GM18909 (cell line): ENCODE data around the gene CLMN.
"Not testable (repeated sequence)": the region's sequence is repeated elsewhere in the genome, so short reads cannot be mapped to it uniquely, and the experiment has no call there.

Experiments used
- ATAC-seq: cut with Tn5 transposase; IDR thresholded peaks from one replicate; pipeline ENCODE4 v1.9.1; 2021; ENCODE audit warnings: mild to moderate bottlenecking; ENCODE audit not compliant: unreplicated experiment, poor library complexity

CLMN gene

GRCh38 chr14:95183082-95183481, 136.6 kb downstream of the CLMN start:
- ATAC-seq, result no peak

DNA sequence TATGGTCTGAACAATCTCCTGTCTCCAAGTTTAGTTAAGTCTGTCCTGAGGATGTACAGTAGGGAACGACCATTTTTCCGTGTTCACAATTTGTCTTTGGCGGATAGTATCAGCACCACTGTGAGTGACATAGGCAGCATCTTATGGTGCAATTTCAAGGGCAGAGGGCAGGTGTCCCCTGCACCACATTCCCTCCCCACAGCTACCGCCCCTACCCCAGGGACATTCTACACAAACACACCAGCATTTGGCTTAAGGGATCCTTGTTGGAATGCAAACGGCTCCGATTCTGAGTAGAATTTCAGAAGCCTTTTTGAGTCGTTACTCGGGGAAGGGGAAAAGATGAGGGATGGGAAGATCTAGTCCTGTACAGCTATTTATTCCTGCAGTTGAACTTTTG, 137.3 kb downstream of the CLMN start:
- ATAC-seq, result no peak

DNA sequence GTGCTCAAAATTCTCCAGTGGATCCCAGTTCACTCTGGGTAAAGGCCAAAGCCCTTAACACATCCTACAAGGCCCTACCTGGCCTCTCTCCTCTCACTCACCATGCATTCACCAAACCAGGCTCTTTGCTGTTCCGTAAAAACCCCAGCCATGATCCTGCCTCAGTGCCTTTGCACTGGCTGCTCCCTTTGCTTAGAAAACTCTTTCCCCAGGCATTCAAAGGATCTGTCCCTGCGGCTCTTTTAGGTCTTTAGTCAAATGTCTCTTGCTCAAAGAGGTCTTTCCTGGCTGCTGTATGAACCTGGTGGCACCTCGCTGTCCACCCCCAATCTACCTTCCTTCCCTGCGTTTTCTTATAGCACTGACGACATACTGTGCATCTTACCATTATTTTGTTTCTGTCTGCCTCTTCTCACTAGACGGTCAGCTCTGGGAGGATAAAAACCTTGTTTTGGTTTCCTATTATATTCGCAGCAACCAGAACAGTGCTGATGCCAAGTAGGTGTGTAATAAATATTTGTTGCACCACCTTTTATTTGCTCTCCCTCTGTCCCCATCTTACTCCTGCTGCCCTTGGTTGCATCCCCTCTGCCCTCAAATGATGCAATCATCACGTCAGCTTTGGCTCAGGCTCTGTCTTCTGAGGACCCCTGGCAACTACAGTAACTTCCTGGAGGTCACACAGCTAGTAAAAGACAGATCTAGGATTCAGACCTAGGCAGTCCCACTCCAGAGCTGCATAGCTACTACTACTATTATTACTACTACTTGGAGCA, 138.6 kb downstream of the CLMN start:
- no peak for ATAC-seq

GRCh38 chr14:95175670-95176069, 144.0 kb downstream of the CLMN start:
- not testable (repeated sequence) for ATAC-seq

DNA sequence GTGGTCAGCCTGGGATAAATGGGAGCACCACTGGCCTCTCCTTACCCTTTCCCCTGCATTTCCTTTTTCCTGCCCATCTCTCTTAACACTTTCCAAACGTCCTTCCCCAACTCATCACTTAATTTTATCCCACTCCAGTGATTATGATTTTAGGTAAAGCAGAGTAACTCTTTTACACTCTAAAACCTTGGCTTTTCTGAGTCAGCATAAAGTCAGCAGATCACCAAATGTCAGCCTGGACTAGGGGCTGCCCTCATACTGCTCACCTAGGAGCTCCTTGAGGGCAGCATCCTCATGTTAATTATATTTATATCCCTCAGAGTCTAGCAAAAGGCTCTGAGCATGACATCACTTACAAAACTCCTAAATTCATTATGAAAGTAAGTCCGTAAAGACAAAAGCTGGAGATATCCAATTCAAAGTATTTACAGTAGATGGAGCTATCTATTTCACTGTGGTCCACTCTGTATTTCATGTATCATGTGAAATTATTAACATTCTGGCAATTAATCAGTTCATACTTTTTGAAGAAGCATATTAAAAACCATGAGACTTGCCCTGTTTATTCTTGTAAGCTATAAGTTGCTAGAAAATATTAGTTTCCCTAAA, 145.4 kb downstream of the CLMN start:
- ATAC-seq, result no peak

DNA sequence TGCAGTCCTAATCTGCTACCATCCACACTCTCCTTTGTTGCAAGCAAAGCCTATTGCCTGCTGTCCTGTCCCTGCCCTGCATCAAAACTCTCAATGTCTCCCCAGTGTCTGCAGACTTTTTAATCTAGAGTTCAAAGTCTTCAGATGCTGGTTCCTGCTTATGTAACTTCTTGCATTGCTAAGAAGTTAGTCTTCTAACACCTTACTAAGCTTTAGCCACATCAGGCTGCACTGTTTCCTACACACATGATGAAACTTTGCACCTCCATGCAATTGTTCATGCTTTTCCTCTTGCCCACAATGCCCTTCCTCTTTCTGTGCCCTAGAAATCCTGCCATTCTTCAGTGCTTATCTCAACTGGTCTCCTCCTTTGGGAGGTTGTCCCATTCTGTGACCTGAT, 146.2 kb downstream of the CLMN start:
- no peak for ATAC-seq

GRCh38 chr14:95167177-95167576, 152.5 kb downstream of the CLMN start:
- no peak for ATAC-seq

DNA sequence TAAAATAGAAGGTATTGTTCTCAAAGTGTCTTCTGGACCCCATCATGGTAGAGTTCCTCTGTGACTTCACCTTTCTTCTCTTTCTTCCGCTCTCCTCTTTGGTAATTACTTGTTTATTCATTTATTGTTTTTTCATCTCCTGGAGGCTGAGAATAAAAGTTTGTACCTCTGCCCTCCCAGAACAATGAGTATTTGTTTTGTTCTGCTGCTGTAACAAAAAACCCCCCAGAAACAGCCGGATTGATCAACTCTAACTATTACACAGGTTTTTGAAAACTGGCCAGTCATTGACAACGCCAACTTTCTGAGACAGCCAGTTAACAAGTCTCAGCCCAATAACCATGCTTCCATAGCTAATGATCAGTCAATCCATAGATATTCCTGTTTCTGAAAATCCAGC, 154.2 kb downstream of the CLMN start:
- no peak for ATAC-seq

- no peak for ATAC-seq
Measured at GRCh38 chr14:95164506-95164905, 155.2 kb downstream of the CLMN start.

- no peak for ATAC-seq
Measured at GRCh38 chr14:95163666-95164065, 156.0 kb downstream of the CLMN start.

DNA sequence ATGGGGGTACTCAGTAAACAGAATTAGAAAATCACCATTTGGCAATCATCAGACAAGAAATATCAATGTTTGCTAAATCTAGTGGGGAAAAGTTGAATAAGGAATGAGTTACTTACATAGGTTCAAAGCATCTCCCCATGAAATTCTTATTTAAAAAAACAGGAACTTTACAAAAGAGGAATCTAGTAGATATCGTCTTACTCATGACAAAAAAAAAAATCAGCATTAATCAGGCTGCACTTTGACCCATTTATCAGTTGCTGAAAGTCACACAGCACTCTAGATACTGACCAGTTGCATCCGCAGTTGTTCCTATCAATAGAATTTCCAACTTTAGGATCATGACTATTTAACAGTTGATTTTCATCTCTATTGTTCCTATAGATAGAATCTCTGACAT, 156.6 kb downstream of the CLMN start:
- ATAC-seq, result no peak

DNA sequence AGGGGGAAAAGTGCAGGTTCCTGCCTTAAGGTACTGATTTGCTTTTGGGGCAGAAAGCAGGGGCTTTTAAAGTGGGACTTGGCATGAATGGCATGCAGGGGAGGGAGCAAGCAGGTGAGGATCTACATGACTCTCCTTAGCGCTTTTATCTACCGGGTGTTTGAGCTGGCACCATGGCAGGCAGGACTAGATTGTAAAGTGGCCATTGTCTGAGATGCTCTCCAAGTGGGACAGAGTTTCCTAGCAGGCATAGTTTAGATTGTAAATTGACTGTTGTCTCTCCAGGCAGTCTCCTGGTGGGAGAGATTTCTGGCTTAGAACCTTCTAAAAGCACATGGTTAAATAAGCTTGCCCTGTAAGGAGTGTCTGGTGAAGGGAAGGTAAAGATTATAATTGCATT, 157.1 kb downstream of the CLMN start:
- no peak for ATAC-seq

GRCh38 chr14:95157327-95158189, 162.2 kb downstream of the CLMN start, which contains the start of gene DICER1:
TSS of gene DICER1 (minus strand) at chr14:95157529. CDS start at chr14:95133458, 24,071 bp downstream.
- ATAC-seq, result peak; percentile 81

DNA sequence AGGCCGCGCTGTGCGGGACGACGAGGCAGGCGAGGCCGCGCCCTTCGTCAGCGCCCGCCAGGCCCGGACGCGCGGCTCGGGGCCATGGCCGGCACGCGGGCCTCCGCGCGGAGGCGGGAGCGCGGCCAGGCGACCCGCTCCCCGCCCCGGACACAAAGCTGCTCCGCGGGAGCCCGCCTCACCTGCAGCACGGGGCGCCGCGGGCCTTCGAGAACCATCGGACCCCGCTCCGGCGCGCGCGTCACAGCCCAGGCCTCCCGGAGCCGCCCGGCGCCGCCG, 162.7 kb downstream of the CLMN start:
- ATAC-seq, result peak; percentile 34

GRCh38 chr14:95156161-95157047, 163.3 kb downstream of the CLMN start:
- ATAC-seq, result peak; percentile 30

DNA sequence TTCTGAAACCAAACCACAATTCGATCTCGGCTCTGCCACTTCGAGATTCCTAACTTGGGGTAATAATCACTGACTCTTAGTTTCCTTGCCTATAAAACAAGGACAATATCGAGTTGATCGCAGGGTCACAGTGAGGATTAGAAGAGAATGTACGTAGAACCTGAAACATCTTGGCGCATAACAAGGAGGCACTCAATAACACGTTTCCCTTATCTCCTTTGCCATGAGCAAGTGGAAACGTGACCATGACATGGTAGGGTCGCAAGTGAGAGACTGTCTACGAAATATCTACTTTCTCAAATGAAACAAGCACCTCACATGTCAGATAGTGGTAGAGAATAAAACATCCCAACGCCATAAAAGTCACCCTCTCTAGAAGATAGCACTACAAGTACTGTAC, 164.7 kb downstream of the CLMN start:
- ATAC-seq, result no peak

DNA sequence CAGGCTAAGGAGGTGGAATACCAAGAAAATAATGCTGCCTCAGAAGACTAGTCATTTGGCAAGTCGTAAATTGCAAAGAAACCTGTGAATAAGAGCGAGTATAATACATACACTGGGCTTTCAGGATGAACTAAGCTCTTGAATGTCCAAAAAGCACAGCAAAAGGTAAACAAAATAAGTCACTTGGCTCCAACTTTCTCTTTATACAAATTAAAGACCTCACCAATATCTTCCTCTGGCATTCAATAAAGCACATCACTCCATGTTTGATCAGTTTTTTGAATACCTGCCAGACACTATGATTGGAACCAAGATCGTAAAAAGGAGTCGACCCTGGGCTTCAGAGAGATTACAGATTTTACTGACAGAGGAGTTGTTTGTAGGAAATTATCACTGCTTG, 165.8 kb downstream of the CLMN start:
- no peak for ATAC-seq

DNA sequence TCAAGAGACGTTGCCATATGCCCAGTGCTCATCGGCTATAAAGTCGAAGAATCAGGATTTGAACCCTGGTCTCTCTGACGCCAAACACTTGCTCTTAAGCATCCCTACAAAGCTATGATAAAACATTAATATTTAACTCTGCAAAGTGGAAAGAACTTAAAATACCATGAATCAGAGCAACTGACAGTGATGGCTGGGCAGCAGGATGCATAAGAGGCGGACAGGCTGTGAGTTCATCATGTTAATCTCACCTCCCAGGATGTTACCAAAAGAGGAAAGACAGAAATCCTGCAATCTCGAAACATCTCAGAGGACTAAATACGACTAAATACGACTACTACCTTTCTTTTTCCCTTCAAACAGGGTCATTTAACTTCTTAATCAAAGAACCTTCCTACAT, 168.1 kb downstream of the CLMN start:
- ATAC-seq, result no peak

DNA sequence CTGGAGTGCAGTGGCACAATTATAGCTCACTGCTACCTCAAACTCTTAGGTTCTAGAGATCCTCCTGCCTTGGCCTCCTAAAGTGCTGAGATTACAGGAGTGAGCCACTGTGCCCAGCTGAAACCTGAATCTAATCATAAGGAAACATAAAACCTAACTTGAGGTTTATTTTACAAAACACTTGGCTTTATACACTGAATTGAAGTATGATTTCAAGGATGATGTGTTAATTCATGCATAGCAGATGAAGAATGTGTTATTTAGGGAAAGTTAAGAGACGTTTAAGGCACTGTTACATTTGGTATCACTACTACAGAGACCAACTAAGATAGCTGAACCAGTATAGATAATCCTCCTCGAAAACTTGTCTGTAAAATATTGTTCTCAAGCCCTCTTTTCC, 168.8 kb downstream of the CLMN start:
- no peak for ATAC-seq

- no peak for ATAC-seq
Measured at GRCh38 chr14:95149441-95149840, 170.3 kb downstream of the CLMN start.
